ENCODE measurements around the gene NSF.

GRCh38 chr17:46732160-46732559 lies 141.7 kb downstream of the NSF start:
- TF ChIP-seq, protein P1, sequence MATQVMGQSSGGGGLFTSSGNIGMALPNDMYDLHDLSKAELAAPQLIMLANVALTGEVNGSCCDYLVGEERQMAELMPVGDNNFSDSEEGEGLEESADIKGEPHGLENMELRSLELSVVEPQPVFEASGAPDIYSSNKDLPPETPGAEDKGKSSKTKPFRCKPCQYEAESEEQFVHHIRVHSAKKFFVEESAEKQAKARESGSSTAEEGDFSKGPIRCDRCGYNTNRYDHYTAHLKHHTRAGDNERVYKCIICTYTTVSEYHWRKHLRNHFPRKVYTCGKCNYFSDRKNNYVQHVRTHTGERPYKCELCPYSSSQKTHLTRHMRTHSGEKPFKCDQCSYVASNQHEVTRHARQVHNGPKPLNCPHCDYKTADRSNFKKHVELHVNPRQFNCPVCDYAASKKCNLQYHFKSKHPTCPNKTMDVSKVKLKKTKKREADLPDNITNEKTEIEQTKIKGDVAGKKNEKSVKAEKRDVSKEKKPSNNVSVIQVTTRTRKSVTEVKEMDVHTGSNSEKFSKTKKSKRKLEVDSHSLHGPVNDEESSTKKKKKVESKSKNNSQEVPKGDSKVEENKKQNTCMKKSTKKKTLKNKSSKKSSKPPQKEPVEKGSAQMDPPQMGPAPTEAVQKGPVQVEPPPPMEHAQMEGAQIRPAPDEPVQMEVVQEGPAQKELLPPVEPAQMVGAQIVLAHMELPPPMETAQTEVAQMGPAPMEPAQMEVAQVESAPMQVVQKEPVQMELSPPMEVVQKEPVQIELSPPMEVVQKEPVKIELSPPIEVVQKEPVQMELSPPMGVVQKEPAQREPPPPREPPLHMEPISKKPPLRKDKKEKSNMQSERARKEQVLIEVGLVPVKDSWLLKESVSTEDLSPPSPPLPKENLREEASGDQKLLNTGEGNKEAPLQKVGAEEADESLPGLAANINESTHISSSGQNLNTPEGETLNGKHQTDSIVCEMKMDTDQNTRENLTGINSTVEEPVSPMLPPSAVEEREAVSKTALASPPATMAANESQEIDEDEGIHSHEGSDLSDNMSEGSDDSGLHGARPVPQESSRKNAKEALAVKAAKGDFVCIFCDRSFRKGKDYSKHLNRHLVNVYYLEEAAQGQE (IDR thresholded peaks at IDR 0.05; ENCODE audit: insufficient read depth in 1 of 2, low read depth in 2 of 2, low read length in 2 of 2): no peak
- TF ChIP-seq POLR2AphosphoS5 (IDR thresholded peaks at IDR 0.05; ENCODE audit: low read depth, low read length): no peak

Data from PFSK-1 (cell line).